MCF 10A (cell line): ENCODE data around the gene GOLPH3. TPM values are rescaled to one million over a fixed set of nuclear protein-coding genes. Genes with fewer than 3 reads are reported as not detected.
A peak's percentile ranks its signal among the peaks of the same experiment; 100 is the strongest.

Experiments used
- BruUV-seq: library from RNA; stranded (reverse); fragments of 400-500 nt; replicated peaks from 2 replicates; lab custom pipeline; 2021; lab: Mats Ljungman, UMichigan
- CTCF ChIA-PET: fragments of 300-600 bp; sonication (Branson Sonifier 250); formaldehyde crosslinking; extraction: SDS; loops from one replicate; lab custom pipeline; 2021; ENCODE audit warnings: antibody characterized with exemption, inconsistent platforms; lab: Yijun Ruan, JAX
- POLR2A ChIA-PET: fragments of 300-600, 350-650 bp; sonication (Branson Sonifier 250); formaldehyde crosslinking; extraction: SDS; loops from one replicate; lab custom pipeline; 2020; ENCODE audit warnings: antibody characterized with exemption, inconsistent platforms; lab: Yijun Ruan, JAX
- DNase-seq: peaks from one replicate; pipeline ENCODE4 v3.0.0-alpha.2; 2018; ENCODE audit not compliant: unreplicated experiment
- H3K27ac Mint-ChIP-seq: one replicate; pipeline ENCODE4 v1.8.0; 2022; ENCODE audit warnings: mild to moderate bottlenecking, low read depth, mixed read lengths; ENCODE audit not compliant: unreplicated experiment
- H3K27me3 Mint-ChIP-seq: one replicate; pipeline ENCODE4 v1.8.0; 2022; ENCODE audit warnings: mixed read lengths; ENCODE audit not compliant: insufficient read depth, unreplicated experiment
- H3K36me3 Mint-ChIP-seq: one replicate; pipeline ENCODE4 v1.8.0; 2022; ENCODE audit warnings: mild to moderate bottlenecking, moderate library complexity, mixed read lengths; ENCODE audit not compliant: insufficient read depth, unreplicated experiment
- H3K4me1 Mint-ChIP-seq: one replicate; pipeline ENCODE4 v1.8.0; 2022; ENCODE audit warnings: mixed read lengths; ENCODE audit not compliant: insufficient read depth, unreplicated experiment
- H3K4me3 Mint-ChIP-seq: one replicate; pipeline ENCODE4 v1.8.0; 2022; ENCODE audit warnings: mild to moderate bottlenecking, moderate library complexity, mixed read lengths; ENCODE audit not compliant: unreplicated experiment
- H3K9me3 Mint-ChIP-seq: one replicate; pipeline ENCODE4 v1.8.0; 2022; ENCODE audit warnings: mixed read lengths; ENCODE audit not compliant: unreplicated experiment
- CTCF ChIP-seq: fragments of 200-600 bp; IDR thresholded peaks from one replicate; pipeline ENCODE4 v1.8.0; 2022; ENCODE audit warnings: antibody characterized with exemption, mild to moderate bottlenecking; ENCODE audit not compliant: unreplicated experiment
- intact Hi-C: fragments of 100-400 bp; cut with micrococcal nuclease; formaldehyde crosslinking; loops from 2 replicates; pipeline ENCODE4 v1.14.1; 2022
- total RNA-seq: library from RNA; stranded (reverse); gene quantifications from 2 replicates; pipeline ENCODE4 v1.2.3, GENCODE V29; 2022

GOLPH3 gene
- total RNA-seq, 1 experiment from 2014 or later, result 89.6 TPM

- ChIA-PET CTCF (interaction anchor here (0.6 to 2.0 kb wide), 4 partner anchors 11 to 229 kb away, joined by 3 to 14 read pairs (median 5); no protein-coding TSS in a partner anchor), POLR2A (interaction anchor here (0.6 to 3.7 kb wide), 2 partner anchors 22 to 439 kb away, joined by 3 to 23 read pairs; partner anchors contain the start of gene GOLPH3)
- intact Hi-C loops, result no loop called here
- no peak for TF ChIP-seq CTCF
- no peak overlapping the region for H3K4me3 Mint-ChIP-seq
- H3K4me1 Mint-ChIP-seq, result peaks cover 31% of the 10 kb centered on the region
- no peaks in the 10 kb centered on the region for H3K9me3 Mint-ChIP-seq
- no peak overlapping the region for H3K27ac Mint-ChIP-seq
- no peak for DNase-seq
- no TSS peak for BruUV-seq
- H3K27me3 Mint-ChIP-seq, result no peaks in the 10 kb centered on the region
- peaks cover 6% of the 10 kb centered on the region for H3K36me3 Mint-ChIP-seq
Observed at GRCh38 chr5:32151198-32151597, 22.9 kb downstream of the GOLPH3 start.

- Mint-ChIP-seq H3K36me3 (peaks cover 6% of the 10 kb centered on the region), H3K4me3 (no peak overlapping the region), H3K4me1 (peaks cover 31% of the 10 kb centered on the region), H3K27ac (no peak overlapping the region), H3K27me3 (no peaks in the 10 kb centered on the region), H3K9me3 (no peaks in the 10 kb centered on the region)
- CTCF ChIA-PET, result interaction anchor here (1.3 kb wide), 1 partner anchor 16 kb away, joined by 14 read pairs; no protein-coding TSS in a partner anchor
- TF ChIP-seq CTCF, result no peak
- DNase-seq, result no peak
- BruUV-seq, result no TSS peak
- intact Hi-C loops, result no loop called here
- POLR2A ChIA-PET, result interaction anchor here (3.7 kb wide), 1 partner anchor 23 kb away, joined by 23 read pairs; the partner anchor contains the start of gene GOLPH3
Observed at GRCh38 chr5:32150366-32150765, 23.8 kb downstream of the GOLPH3 start.

- no peaks in the 10 kb centered on the region for H3K9me3 Mint-ChIP-seq
- H3K4me3 Mint-ChIP-seq, result no peak overlapping the region
- peaks cover 25% of the 10 kb centered on the region for H3K4me1 Mint-ChIP-seq
- H3K36me3 Mint-ChIP-seq, result no peaks in the 10 kb centered on the region
- no peak for TF ChIP-seq CTCF
- CTCF ChIA-PET, result no interaction called here
- intact Hi-C loops, result no loop called here
- no TSS peak for BruUV-seq
- no peak overlapping the region for H3K27ac Mint-ChIP-seq
- POLR2A ChIA-PET, result interaction anchor here (0.6 to 2.5 kb wide), 4 partner anchors 10 to 23 kb away, joined by 3 to 9 read pairs (median 4); no protein-coding TSS in a partner anchor
- no peak for DNase-seq
- no peaks in the 10 kb centered on the region for H3K27me3 Mint-ChIP-seq
Observed at GRCh38 chr5:32147959-32148358, 26.2 kb downstream of the GOLPH3 start.

GRCh38 chr5:32147236-32147635, 26.9 kb downstream of the GOLPH3 start:
- H3K9me3 Mint-ChIP-seq, result no peaks in the 10 kb centered on the region
- no TSS peak for BruUV-seq
- ChIA-PET POLR2A (interaction anchor here (0.6 to 2.5 kb wide), 5 partner anchors 11 to 589 kb away, joined by 3 to 9 read pairs (median 3); no protein-coding TSS in a partner anchor), CTCF (interaction anchor here (0.6 kb wide), 1 partner anchor 54 kb away, joined by 3 read pairs; no protein-coding TSS in a partner anchor)
- H3K36me3 Mint-ChIP-seq, result no peaks in the 10 kb centered on the region
- no peak for TF ChIP-seq CTCF
- H3K4me1 Mint-ChIP-seq, result peaks cover 25% of the 10 kb centered on the region
- H3K27ac Mint-ChIP-seq, result peak overlapping the region; percentile 65
- H3K27me3 Mint-ChIP-seq, result no peaks in the 10 kb centered on the region
- intact Hi-C loops, result no loop called here
- DNase-seq, result peak; percentile 23
- no peak overlapping the region for H3K4me3 Mint-ChIP-seq
